ENCODE measurements around the gene MEF2B. TPM values are rescaled to one million over a fixed set of nuclear protein-coding genes. Genes with fewer than 3 reads are reported as not detected.

The MEF2B gene
- total and polyA plus RNA-seq, 2 donors (not counting 1 experiment from before 2014, with no cell fraction given) = 0.33 to 0.35 TPM

DNA sequence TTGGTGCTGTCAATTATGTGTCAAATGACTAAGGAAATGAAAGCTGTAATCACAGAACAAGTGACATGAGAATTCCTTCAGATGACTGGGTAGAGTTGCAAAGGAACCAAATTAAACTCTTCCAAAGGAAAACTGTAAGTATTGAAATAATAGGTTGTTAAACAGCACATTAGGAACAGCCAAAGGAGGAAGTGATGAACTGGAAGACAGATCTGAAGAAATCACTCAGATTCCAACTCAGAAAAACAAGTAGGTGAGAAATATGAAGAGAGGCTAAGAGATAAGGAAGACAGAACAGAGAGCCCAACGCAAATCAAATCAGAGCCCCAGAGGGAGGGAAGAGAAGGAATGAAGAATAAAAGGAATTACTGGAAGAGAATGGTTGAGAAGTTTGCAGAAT lies 47.2 kb downstream of the MEF2B start:
- Histone ChIP-seq H4K20me1 (ENCODE audit: control insufficient read depth, extremely low read depth, insufficient read depth, low read length) (no peaks in the 10 kb centered on the region), H3K9me3 (ENCODE audit: control insufficient read depth, insufficient read depth, low read depth, low read length) (no peaks in the 10 kb centered on the region), H3K36me3 (ENCODE audit: control insufficient read depth, insufficient read depth, low read length) (peaks cover 3% of the 10 kb centered on the region), H3K27ac (ENCODE audit: insufficient read depth, low read length) (no peak overlapping the region), H3K9ac (ENCODE audit: insufficient read depth, low read length) (no peak overlapping the region), H3K4me3 (replicated peaks in 1 of 4; ENCODE audit: control extremely low read depth in 1 of 4, insufficient read depth in 1 of 4, low read depth in 3 of 4, low read length in 4 of 4) (no peak overlapping the region), H3K4me2 (ENCODE audit: extremely low read depth, insufficient read depth, low read length) (no peak overlapping the region), H3K4me1 (ENCODE audit: control insufficient read depth, extremely low read depth, insufficient read depth, low read length) (no peaks in the 10 kb centered on the region), H2AFZ (ENCODE audit: low read length) (no peak overlapping the region), H3K27me3 (ENCODE audit: control insufficient read depth, insufficient read depth, low read length) (no peaks in the 10 kb centered on the region), H3K79me2 (ENCODE audit: control insufficient read depth, insufficient read depth, low read length) (no peaks in the 10 kb centered on the region)
- DNase-seq (ENCODE audit: low read depth in 2 of 2) = no peak
- TF ChIP-seq EZH2 (IDR thresholded peaks at IDR 0.05; ENCODE audit: low read length, missing control alignments) = no peak
- TF ChIP-seq, protein P1, sequence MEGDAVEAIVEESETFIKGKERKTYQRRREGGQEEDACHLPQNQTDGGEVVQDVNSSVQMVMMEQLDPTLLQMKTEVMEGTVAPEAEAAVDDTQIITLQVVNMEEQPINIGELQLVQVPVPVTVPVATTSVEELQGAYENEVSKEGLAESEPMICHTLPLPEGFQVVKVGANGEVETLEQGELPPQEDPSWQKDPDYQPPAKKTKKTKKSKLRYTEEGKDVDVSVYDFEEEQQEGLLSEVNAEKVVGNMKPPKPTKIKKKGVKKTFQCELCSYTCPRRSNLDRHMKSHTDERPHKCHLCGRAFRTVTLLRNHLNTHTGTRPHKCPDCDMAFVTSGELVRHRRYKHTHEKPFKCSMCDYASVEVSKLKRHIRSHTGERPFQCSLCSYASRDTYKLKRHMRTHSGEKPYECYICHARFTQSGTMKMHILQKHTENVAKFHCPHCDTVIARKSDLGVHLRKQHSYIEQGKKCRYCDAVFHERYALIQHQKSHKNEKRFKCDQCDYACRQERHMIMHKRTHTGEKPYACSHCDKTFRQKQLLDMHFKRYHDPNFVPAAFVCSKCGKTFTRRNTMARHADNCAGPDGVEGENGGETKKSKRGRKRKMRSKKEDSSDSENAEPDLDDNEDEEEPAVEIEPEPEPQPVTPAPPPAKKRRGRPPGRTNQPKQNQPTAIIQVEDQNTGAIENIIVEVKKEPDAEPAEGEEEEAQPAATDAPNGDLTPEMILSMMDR (conservative IDR thresholded peaks at IDR 0.05 in 1 of 2, IDR thresholded peaks at IDR 0.05 in 1 of 2; ENCODE audit: low read depth in 1 of 2, low read length in 2 of 2) = no peak

DNA sequence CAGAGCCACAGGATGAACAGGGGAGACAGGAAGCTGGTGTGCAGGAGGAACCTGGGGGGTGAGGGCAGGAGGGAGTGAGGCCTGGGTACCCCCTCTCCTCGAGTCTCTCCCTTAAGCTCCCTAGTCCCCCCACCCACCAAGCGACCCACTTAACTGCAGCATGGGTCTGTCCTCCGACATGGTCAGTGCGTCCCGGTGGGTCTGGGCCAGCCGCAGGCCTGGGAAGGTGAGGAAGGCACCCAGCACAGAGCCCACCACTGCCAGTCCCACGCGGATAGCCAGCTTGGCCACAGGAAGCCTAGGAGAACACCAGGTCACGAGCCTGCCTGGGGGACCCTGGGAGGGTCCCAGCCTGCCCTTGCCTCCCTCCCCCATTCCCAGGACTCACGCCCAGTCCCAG lies 48.7 kb downstream of the MEF2B start:
- Histone ChIP-seq H3K27me3 (ENCODE audit: control insufficient read depth, insufficient read depth, low read length) (no peaks in the 10 kb centered on the region), H3K4me1 (ENCODE audit: control insufficient read depth, extremely low read depth, insufficient read depth, low read length) (no peaks in the 10 kb centered on the region), H4K20me1 (ENCODE audit: control insufficient read depth, extremely low read depth, insufficient read depth, low read length) (no peaks in the 10 kb centered on the region), H3K4me3 (replicated peaks in 1 of 4; ENCODE audit: control extremely low read depth in 1 of 4, insufficient read depth in 1 of 4, low read depth in 3 of 4, low read length in 4 of 4) (no peak overlapping the region), H3K36me3 (ENCODE audit: control insufficient read depth, insufficient read depth, low read length) (peaks cover 3% of the 10 kb centered on the region), H3K9me3 (ENCODE audit: control insufficient read depth, insufficient read depth, low read depth, low read length) (no peaks in the 10 kb centered on the region), H3K4me2 (ENCODE audit: extremely low read depth, insufficient read depth, low read length) (no peak overlapping the region), H2AFZ (ENCODE audit: low read length) (no peak overlapping the region), H3K27ac (ENCODE audit: insufficient read depth, low read length) (no peak overlapping the region), H3K9ac (ENCODE audit: insufficient read depth, low read length) (no peak overlapping the region), H3K79me2 (ENCODE audit: control insufficient read depth, insufficient read depth, low read length) (no peaks in the 10 kb centered on the region)
- no peak for DNase-seq (ENCODE audit: low read depth in 2 of 2)
- TF ChIP-seq, protein P1 (conservative IDR thresholded peaks at IDR 0.05 in 1 of 2, IDR thresholded peaks at IDR 0.05 in 1 of 2; ENCODE audit: low read depth in 1 of 2, low read length in 2 of 2) = no peak
- TF ChIP-seq EZH2 (IDR thresholded peaks at IDR 0.05; ENCODE audit: low read length, missing control alignments) = no peak

DNA sequence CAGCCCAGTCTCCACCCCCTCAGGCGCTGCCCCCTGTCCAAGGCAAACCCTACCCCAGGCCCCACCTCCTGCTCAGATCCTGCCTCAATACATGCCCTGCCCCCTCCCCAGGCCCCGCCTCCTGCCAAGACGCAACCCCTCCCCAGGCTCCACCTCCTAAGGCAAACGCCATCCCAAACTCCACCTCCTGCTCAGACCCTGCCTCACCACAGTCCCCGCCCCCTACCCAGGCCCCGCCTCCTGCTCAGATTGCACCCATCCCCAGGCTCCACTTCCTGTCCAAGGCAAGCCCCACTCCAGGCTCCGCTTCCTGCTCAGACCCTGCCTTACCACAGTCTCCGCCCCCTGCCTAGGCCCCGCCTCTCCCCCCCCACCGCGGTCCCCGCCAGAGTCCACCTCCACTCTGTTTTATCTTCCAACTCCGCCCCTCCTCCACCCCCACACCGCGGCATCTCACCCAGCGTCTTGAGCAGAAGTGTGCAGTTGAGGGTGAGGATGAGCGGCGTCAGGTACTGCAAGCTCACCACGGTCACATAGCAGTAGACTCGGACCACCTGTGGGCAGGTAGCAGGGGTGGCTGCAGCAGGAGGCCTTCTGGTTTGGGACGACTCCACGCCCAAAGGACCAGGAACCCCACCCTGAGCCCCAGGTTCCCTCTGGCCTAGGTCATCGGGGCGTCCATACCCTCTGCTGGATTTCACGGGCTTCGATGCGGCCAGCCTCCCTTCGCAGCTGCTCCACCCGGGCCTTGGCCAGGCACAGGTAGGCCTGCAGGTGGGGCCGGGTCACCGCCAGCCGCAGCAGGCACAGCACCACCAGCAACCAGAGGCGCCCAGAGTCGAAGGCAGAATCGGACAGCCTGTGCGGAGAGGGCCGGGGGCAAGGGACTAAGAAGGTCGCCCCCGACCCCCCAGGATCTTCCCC lies 49.5 kb downstream of the MEF2B start:
- Histone ChIP-seq H3K4me2 (ENCODE audit: extremely low read depth, insufficient read depth, low read length) (no peak overlapping the region), H3K4me3 (replicated peaks in 1 of 4; ENCODE audit: control extremely low read depth in 1 of 4, insufficient read depth in 1 of 4, low read depth in 3 of 4, low read length in 4 of 4) (no peak overlapping the region), H3K9ac (ENCODE audit: insufficient read depth, low read length) (no peak overlapping the region), H3K36me3 (ENCODE audit: control insufficient read depth, insufficient read depth, low read length) (peaks cover 3% of the 10 kb centered on the region), H4K20me1 (ENCODE audit: control insufficient read depth, extremely low read depth, insufficient read depth, low read length) (no peaks in the 10 kb centered on the region), H3K27ac (ENCODE audit: insufficient read depth, low read length) (no peak overlapping the region), H3K9me3 (ENCODE audit: control insufficient read depth, insufficient read depth, low read depth, low read length) (no peaks in the 10 kb centered on the region), H3K79me2 (ENCODE audit: control insufficient read depth, insufficient read depth, low read length) (no peaks in the 10 kb centered on the region), H2AFZ (ENCODE audit: low read length) (no peak overlapping the region), H3K27me3 (ENCODE audit: control insufficient read depth, insufficient read depth, low read length) (no peaks in the 10 kb centered on the region), H3K4me1 (ENCODE audit: control insufficient read depth, extremely low read depth, insufficient read depth, low read length) (no peaks in the 10 kb centered on the region)
- peak; percentile 68 to 81 for DNase-seq (ENCODE audit: low read depth in 2 of 2)
- TF ChIP-seq, protein P1 (conservative IDR thresholded peaks at IDR 0.05 in 1 of 2, IDR thresholded peaks at IDR 0.05 in 1 of 2; ENCODE audit: low read depth in 1 of 2, low read length in 2 of 2) = no peak
- no peak for TF ChIP-seq EZH2 (IDR thresholded peaks at IDR 0.05; ENCODE audit: low read length, missing control alignments)
